Fibroblast of the conjunctiva (primary cell): ENCODE measurements around the gene EIF4EBP2.
A peak's percentile ranks its signal among the peaks of the same experiment; 100 is the strongest.

Source experiments
- DNase-seq: peaks from one replicate; pipeline ENCODE4 v3.0.0-alpha.2; 2010; ENCODE audit warnings: low read depth

Gene EIF4EBP2

DNA sequence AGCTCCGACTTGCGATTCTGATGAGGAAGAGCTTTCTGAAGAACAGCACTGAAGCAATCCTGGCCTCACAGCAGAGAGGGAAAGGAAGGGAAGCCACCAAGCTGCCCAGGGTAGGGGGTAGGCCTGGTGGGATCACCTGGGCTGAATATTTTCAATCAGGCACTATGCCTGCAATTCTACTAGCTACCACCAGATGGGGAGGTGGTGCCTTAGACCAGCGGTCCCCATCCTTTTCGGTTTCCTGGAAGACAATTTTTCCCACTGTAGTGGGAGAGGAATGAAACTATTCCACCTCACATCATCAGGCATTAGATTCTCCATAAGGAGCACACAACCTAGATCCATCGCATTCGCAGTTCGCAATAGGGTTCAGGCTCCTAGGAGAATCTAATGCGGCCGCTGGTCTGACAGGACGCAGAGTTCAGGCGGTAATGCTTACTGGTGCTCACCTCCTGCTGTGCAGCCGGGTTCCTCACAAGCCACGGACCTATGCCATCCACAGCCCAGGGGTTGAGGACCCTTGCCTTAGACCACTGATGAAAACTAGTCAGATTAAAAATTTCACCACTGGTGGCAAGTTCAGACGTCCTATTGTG, 24.3 kb upstream of the EIF4EBP2 start:
- DNase-seq: no peak

DNA sequence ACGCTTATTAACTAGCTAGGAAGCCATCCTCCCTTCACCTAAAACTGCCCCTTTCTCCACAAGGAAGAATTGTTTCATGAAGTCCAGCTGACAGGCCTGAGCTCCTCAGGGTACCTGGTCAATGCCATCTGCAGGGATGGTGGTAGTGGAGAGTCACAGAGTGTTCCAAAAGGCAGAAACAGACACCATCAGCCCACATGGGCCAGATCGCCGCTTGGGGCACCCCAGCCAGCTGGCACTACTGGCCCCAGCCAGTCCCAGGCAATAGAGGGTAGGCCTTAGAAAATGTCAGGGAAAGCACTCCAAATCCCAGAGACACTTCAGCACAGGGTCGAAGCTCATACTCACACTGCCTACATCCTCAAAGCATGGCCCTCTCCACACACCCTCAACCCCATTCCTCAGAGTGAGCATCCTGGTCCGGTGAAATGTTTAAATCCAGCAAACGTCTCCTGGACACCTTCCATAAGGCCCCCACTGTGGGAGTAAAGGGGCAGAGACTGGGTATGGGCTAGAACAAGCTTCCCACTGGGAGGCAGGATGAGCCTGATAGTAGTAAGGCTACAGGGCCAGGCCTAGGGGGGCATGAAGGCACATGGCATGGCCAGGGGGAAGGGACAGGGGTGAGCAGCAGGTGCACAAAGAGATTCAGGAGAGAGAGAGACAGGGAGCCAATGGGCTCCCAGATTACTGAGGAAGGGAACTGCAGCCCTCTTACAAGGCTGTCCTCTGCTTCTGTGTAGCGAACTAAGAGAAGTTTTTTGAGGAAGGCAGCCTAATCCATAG, 23.4 kb upstream of the EIF4EBP2 start:
- no peak for DNase-seq

DNA sequence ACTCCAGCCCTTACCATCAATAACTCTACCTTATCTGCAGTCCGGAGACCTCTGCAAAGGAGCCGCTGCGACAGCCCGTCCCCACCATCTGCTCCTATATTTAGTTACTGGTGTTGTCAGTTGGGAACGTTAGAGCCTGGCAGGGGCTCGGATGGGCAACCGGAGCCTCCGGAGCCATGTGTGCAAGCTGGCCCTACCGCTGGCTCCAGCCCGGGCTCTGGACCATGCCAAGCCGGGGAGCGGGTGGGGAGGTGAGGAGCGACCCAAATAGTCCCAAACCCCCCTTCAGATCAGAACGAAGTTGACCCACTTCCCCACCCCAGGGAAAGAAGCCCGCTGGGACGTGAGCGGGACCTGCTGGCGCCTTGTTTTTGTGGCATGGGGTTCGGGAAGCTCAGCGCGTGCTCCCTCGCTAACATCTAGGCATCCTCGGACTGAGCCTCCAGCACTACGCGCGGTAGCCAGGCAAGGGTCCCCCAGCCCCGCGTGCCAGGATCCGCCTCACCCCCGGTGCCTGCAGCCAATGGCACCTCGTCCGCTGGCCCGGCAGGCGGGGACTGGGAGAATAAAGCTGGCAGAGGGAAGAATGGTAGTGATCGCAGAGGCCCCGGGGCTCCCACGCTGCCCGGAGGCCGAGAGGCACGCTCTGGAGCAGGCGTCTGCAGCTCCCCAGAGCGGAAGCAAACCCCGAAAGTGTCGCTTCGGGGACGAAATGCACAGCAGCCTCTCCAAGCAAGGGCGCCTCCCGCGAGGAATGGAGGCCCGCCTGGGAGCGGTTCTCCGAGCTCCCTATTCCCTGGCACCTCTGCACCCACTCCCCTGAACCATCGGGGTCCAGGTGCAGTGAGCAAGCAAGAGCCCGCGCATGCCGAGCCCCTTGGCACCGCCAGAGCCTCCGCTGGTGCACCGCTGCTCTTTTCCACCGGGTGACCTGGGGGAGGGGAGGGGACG, 22.2 kb upstream of the EIF4EBP2 start:
- DNase-seq: no peak

- DNase-seq: no peak
Measured at GRCh38 chr10:70391654-70392053, 12.3 kb upstream of the EIF4EBP2 start.

DNA sequence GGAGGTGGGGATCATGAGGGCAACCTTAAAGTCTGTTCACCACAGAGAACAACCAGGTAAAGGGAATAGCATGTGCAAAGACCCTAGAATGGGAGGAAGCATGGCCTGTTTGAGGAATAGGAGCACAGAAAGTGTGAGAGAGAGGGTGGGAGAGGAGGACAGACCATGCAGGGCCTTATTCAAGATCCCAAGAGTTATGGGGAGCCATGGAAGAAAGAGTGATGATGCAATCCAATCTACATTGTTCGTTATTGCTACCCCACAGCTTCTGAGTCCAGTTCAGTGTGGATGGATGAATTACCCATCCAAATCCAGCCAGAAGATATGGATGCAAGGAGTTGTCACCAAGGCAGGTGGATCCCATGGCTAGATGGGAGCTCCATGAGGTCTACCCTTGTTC, 7.8 kb upstream of the EIF4EBP2 start:
- no peak for DNase-seq

DNA sequence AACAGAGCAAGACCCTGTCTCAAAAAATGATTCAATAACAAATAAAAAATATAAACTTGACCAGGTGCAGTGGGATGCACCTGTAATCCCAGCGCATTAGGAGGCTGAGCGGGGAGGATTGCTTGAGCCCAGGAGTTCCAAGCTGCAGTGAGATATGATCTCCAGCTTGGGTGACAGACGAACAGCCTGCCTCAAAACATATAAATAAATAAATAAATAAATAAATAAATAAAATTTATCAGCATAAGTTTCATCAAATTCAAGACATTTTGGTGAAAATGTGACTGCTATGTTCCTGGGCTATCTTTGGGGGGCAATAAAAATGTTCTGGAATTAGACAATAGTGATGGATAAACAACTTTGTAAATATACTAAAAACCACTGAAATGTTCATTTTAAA, 4.8 kb upstream of the EIF4EBP2 start:
- no peak for DNase-seq

DNA sequence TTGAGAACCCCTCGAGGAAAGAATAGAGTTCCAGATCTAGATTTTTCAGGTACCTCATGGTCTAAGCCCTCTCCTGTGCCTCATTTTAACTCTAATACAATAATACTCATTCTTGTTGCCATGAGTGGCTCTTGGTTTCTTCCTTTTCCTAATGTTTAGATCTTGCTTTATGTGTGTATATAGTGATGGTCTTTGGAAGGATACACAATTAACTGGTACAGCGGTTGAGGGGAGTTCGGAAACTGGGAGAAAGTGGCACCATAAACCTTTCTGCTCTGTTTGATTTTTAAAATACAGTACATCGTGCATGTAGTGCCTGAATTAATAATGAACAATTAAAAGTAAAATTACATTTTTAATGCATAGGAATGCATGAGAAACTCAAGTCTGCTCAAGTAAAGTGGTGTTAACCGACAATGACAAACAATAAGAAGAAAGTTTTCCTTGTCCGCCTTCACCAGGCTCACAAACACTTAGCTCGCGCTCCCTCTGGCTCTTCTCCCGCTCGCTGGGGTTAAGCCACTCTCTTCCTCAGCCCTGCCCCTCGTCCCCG, 386 bp upstream of the EIF4EBP2 start:
- no peak for DNase-seq

DNA sequence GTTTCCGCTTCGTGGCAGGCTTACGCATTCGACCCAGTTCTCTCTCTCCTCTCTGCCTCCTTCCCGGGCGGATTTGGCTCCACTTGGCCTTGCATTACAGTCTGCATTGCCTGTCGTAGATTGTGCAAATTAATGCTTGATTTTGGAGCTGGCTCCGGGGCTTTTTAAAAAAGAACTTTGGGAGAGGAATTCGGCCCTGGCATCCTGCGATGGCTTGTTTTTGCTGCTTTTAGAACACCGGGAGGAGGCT, 767 bp downstream of the EIF4EBP2 start:
- no peak for DNase-seq

DNA sequence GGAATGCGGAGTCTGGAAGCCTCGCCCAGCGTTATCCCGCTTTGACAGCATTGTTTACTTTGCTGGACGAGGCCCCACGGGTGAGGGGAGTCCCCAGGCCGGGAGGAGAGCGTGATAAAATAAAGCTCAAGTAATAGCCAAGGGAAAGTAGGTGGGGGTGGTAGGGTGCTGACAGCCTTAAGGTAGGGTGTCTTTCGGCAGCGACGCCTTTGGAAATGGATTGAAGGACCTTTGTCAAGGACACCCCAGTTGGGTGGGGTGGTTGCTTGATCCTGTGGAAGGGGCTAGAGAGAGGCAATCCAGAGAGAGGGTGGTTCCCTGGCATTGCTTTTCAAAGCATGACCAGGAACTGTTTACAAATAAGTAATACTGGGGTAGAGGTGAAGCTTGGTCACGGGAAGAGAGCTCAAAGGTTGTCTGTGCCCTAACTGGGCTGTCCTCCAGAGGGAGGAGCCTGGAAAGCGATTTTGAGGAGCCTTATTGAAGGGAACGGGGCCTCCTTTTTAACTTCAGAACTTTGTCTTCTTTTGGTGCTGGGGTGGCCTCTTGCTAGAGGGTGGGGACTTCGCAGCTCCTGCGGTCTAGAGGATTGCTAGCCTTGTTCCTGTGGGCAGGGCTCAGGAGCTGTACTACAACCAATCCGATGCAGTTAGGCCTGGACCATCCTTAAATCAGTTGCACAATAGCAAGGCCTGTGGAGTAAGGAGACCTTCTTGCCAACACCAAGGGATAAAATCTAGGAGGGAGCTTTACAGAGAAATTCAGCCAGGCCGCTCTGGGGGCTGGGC, 1.3 kb downstream of the EIF4EBP2 start:
- DNase-seq: peak; percentile 99

GRCh38 chr10:70409772-70410171, 5.8 kb downstream of the EIF4EBP2 start:
- no peak for DNase-seq

GRCh38 chr10:70410608-70411007, 6.7 kb downstream of the EIF4EBP2 start:
- no peak for DNase-seq

DNA sequence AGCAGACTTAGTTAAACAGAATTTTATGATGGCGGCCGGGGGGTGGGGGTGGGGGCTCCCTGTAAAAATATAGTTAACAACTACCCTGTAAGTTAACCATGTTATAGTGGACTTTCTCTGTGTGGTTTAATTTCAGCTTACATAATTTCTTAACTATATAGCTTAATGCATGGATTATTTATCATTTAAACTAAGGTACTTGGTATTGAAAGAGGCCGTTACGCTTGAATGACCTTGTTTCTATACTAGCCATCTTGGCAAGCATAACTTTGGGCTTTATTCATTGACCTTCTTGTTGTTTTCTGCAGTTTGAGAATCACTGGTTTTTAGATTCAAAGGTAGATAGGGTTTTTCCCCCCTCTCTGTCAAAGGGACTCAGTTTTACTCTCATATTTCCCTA, 8.4 kb downstream of the EIF4EBP2 start:
- DNase-seq: no peak

DNA sequence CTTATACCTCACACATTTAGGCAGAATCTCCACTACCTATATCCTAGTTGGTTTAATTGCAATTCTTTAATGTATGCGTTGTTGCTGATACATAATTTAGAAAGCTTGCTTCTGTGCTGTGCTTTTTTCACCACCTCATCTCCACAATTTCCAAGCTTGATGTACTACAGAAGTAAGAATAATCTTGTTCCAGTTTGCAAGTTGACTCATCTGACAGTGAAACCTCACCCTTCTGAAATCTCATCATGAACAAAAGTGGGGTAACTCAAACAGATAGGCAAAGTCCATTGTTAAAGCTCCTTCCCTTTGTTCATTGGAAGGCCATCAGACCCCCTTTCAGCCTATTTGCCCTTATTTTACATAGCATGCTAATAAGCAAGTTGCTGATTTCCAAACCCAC, 13.6 kb downstream of the EIF4EBP2 start:
- DNase-seq: no peak

DNA sequence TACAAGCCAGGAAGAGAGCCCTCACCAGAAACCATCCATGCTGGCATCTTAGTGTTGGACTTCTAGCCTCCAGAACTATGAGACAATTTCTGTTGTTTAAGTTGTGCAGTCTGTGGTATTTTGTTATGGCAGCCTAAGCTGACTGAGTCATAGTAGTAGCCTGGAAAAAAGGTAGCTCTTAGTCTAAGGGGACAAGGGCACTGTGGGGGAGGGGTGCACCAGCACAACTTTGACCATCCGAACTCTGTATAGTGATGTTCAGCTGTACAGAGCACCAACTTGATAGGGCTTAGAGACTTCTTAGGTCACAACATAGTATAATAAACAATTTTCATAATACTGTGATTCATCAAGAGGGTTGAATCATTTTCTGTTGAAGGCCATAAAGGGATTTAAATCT, 14.3 kb downstream of the EIF4EBP2 start:
- DNase-seq: no peak

GRCh38 chr10:70418713-70419112, 14.8 kb downstream of the EIF4EBP2 start:
- DNase-seq: no peak

DNA sequence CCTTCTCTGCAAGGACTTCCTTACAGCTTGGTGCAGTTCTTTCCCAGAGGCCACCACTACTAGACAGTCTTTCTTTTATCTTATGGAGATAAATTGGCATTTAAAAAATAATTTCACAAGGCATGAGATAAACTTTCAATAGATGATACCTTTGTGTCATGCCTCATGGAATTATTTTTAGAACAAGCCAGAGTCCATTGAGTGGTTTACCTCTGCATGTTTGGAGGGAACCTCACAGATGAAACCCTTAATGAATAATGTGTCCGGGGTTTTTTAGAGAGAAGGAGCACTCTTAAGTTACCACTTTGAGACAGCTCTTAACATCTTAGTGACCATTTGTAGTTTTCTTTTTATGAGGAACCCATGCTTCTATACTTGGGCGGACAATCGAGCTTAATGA, 20.4 kb downstream of the EIF4EBP2 start:
- no peak for DNase-seq

GRCh38 chr10:70425096-70425495, 21.2 kb downstream of the EIF4EBP2 start:
- no peak for DNase-seq

DNA sequence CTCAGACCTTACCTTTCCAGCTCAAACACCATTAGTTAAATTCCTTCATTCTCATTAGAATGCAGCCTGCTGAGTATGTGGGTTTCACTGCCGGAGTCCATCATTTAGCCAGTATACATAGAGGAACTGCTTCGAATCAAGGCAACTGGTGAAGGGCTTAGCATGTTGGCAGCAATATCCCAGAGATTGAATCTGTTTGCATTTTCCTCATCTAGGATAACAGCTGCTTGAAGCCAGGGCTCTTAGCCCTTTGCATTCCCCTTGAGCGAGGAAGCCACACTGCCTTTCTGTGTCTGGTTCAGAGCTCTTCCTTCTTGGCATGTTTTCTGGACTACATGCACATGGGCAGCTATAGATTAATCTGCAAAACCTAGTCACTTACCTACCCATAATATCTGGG, 22.9 kb downstream of the EIF4EBP2 start:
- DNase-seq: no peak

DNA sequence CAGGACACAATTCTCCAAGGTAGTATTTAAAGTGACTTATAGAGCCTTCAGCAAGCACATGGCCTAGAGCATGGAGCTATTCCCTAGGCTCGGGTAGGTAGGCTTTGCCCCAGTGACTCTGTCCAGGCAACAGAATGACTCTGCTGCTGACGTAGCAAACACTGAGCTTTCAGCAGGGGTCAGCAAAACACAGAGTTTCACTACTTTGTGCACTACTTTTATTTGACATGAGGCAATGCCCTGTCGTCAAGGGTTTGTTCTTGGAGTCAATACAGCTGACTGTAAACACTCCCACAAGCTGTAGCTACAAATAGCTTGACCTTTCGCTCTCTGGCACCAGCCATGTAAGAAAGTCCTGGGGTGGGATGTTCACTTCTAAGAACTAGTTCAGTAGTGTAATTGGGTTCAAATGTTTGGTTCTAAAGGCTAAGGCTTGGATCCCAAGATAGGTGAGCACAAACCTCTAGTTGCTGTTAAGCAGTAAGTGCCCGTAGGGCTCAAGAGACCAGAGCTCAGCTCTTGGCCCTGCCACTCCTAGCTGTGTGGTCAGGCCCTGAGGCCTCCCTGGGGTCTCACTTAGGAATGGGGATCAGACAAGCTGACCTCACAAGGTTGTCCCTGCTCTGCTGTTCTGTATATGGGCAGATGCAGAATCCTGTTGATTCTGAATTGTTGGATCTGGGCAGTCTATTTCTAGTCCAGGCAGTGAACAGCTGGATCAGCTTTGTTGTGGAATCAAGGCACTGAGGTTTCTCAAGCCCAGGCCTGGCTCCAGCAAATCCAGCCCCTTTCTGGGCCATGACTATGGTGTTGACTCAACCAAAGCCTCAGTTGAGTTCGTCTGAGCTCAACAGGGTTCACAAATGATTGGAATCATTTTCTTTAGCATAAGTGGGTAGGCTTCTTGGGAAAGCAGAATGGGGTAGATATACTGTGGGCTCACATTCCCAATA, 26.8 kb downstream of the EIF4EBP2 start:
- DNase-seq: peak; percentile 61

- DNase-seq: no peak
Measured at GRCh38 chr10:70432101-70432500, 28.2 kb downstream of the EIF4EBP2 start.
